HEK293 (cell line): ENCODE data around the gene CFAP45.

Source experiments
- CTCF ChIA-PET: fragments of 350-600 bp; formaldehyde crosslinking; extraction: SDS; loops from one replicate; lab custom pipeline; 2021; ENCODE audit warnings: antibody characterized with exemption; lab: Yijun Ruan, JAX
- POLR2A ChIA-PET: fragments of 300-600 bp; formaldehyde crosslinking; extraction: SDS; loops from one replicate; lab custom pipeline; 2020; ENCODE audit warnings: antibody characterized with exemption, inconsistent platforms; lab: Yijun Ruan, JAX
- H3K27ac ChIP-seq: fragments of 200-500 bp; sonication (Bioruptor generic); 2 replicates; pipeline ENCODE4 v1.5.1; 2014; ENCODE audit warnings: low read depth, low read length, control low read depth, inconsistent platforms; ENCODE audit errors: extremely low read depth
- H3K36me3 ChIP-seq, 2 experiments: fragments of 200-500 bp in 1 of 2; sonication (Bioruptor generic) in 1 of 2; 1 replicate in 1 of 2; 2 replicates in 1 of 2; pipeline ENCODE4 v1.5.1; 2014 to 2017; ENCODE audit warnings: inconsistent platforms in 2 of 2, low read length in 2 of 2; ENCODE audit not compliant: control insufficient read depth in 2 of 2, insufficient read depth in 1 of 2
- H3K4me1 ChIP-seq: fragments of 200-500 bp; sonication (Bioruptor generic); 2 replicates; pipeline ENCODE4 v1.5.1; 2014; ENCODE audit warnings: mild to moderate bottlenecking, low read length, inconsistent platforms; ENCODE audit not compliant: control insufficient read depth, insufficient read depth
- H3K4me3 ChIP-seq: 2 replicates; pipeline ENCODE4 v1.5.1; 2011; ENCODE audit warnings: low read depth, mild to moderate bottlenecking, control low read depth, low read length, moderate library complexity
- H3K9me3 ChIP-seq: fragments of 200-500 bp; sonication (Bioruptor generic); 2 replicates; pipeline ENCODE4 v1.5.1; 2014; ENCODE audit warnings: low read depth, low read length, inconsistent platforms; ENCODE audit not compliant: control insufficient read depth, insufficient read depth
- FEZF1 ChIP-seq: fragments of 450-650 bp; formaldehyde crosslinking; IDR thresholded peaks from 2 replicates; pipeline ENCODE4 v1.5.1; 2016; ENCODE audit warnings: missing biosample characterization, missing genetic modification characterization
- HIC1 ChIP-seq: fragments of 450-650 bp; formaldehyde crosslinking; IDR thresholded peaks from 2 replicates; pipeline ENCODE4 v1.5.1; 2016; ENCODE audit warnings: missing biosample characterization, missing genetic modification characterization
- KLF1 ChIP-seq: fragments of 450-650 bp; formaldehyde crosslinking; IDR thresholded peaks from 2 replicates; pipeline ENCODE4 v1.5.1; 2016; ENCODE audit warnings: missing biosample characterization, missing genetic modification characterization
- SALL2 ChIP-seq: fragments of 450-650 bp; formaldehyde crosslinking; IDR thresholded peaks from 2 replicates; pipeline ENCODE4 v1.5.0; 2017; ENCODE audit warnings: missing biosample characterization, mild to moderate bottlenecking, missing genetic modification characterization, borderline replicate concordance
- TRIM28 ChIP-seq: IDR thresholded peaks from 2 replicates; pipeline ENCODE4 v1.6.1; 2011; ENCODE audit warnings: low read length, control low read depth, borderline replicate concordance
- WT1 ChIP-seq: fragments of 450-650 bp; formaldehyde crosslinking; IDR thresholded peaks from 2 replicates; pipeline ENCODE4 v1.5.1; 2016; ENCODE audit warnings: missing biosample characterization, missing genetic modification characterization
- ZNF157 ChIP-seq: fragments of 450-650 bp; formaldehyde crosslinking; IDR thresholded peaks from 2 replicates; pipeline ENCODE4 v1.5.1; 2016; ENCODE audit warnings: missing biosample characterization, missing genetic modification characterization
- ZNF19 ChIP-seq: fragments of 450-650 bp; formaldehyde crosslinking; IDR thresholded peaks from 2 replicates; pipeline ENCODE4; 2016; ENCODE audit warnings: missing biosample characterization, missing genetic modification characterization, low read depth
- ZNF341 ChIP-seq: fragments of 450-650 bp; formaldehyde crosslinking; IDR thresholded peaks from 2 replicates; pipeline ENCODE4; 2016; ENCODE audit warnings: low read depth, missing biosample characterization, missing genetic modification characterization
- ZNF394 ChIP-seq: fragments of 450-650 bp; formaldehyde crosslinking; IDR thresholded peaks from 2 replicates; pipeline ENCODE4 v1.5.1; 2016; ENCODE audit warnings: missing biosample characterization, missing genetic modification characterization, mild to moderate bottlenecking, moderate library complexity, borderline replicate concordance
- ZNF473 ChIP-seq: fragments of 450-650 bp; formaldehyde crosslinking; IDR thresholded peaks from 2 replicates; pipeline ENCODE4 v1.5.1; 2017; ENCODE audit warnings: missing biosample characterization, missing genetic modification characterization
- ZNF514 ChIP-seq: fragments of 450-650 bp; formaldehyde crosslinking; IDR thresholded peaks from 2 replicates; pipeline ENCODE4 v1.5.1; 2016; ENCODE audit warnings: missing biosample characterization, missing genetic modification characterization
- ZNF561 ChIP-seq: fragments of 450-650 bp; IDR thresholded peaks from 2 replicates; pipeline ENCODE4 v1.5.1; 2018; ENCODE audit warnings: missing biosample characterization, missing genetic modification characterization, borderline replicate concordance
- ZNF596 ChIP-seq: fragments of 450-650 bp; IDR thresholded peaks from 2 replicates; pipeline ENCODE4 v1.5.0; 2018; ENCODE audit warnings: missing biosample characterization, mild to moderate bottlenecking, missing genetic modification characterization, moderate library complexity
- ZNF654 ChIP-seq: fragments of 450-650 bp; formaldehyde crosslinking; IDR thresholded peaks from 2 replicates; pipeline ENCODE4 v1.5.1; 2016; ENCODE audit warnings: low read depth, missing biosample characterization, missing genetic modification characterization
- ZNF660 ChIP-seq: fragments of 450-650 bp; IDR thresholded peaks from 2 replicates; pipeline ENCODE4 v1.5.1; 2018; ENCODE audit warnings: missing biosample characterization, mild to moderate bottlenecking, missing genetic modification characterization
- ZNF704 ChIP-seq: fragments of 450-650 bp; formaldehyde crosslinking; IDR thresholded peaks from 2 replicates; pipeline ENCODE4 v1.5.1; 2016; ENCODE audit warnings: missing biosample characterization, missing genetic modification characterization
- ZSCAN18 ChIP-seq: fragments of 450-650 bp; formaldehyde crosslinking; IDR thresholded peaks from 2 replicates; pipeline ENCODE4 v1.5.1; 2016; ENCODE audit warnings: missing biosample characterization, missing genetic modification characterization

Gene CFAP45

GRCh38 chr1:159826441-159827101 lies 73.4 kb downstream of the CFAP45 start, which contains the start of gene SLAMF8:
TSS of gene SLAMF8 (plus strand) at chr1:159826873. CDS start at chr1:159826899, 26 bp downstream.
- Histone ChIP-seq H3K9me3 (no peaks in the 10 kb centered on the region), H3K36me3 (no peaks in the 10 kb centered on the region), H3K27ac (no peak within 1 kb of the TSS), H3K4me3 (no peak within 1 kb of the TSS), H3K4me1 (no peaks in the 10 kb centered on the region)
- ChIA-PET CTCF (interaction anchor here (1.0 kb wide), 1 partner anchor 27 kb away, joined by 4 read pairs; no protein-coding TSS in a partner anchor), POLR2A (no interaction called here)
- TF ChIP-seq ZNF514 (tag by site-specific recombination) (no peak), ZNF660 (no peak), SALL2 (tag by site-specific recombination) (no peak)

GRCh38 chr1:159825564-159825963 lies 74.4 kb downstream of the CFAP45 start:
- no peaks in the 10 kb centered on the region for H3K36me3 ChIP-seq
- no peak for TF ChIP-seq ZNF596 (tag by site-specific recombination)
- TF ChIP-seq ZNF561 (tag by site-specific recombination) = no peak
- no peak for TF ChIP-seq ZNF704 (tag by site-specific recombination)
- no peak for TF ChIP-seq ZNF473 (tag by site-specific recombination)
- TF ChIP-seq KLF1 (tag by site-specific recombination) = no peak
- TF ChIP-seq HIC1 = no peak
- no peak for TF ChIP-seq FEZF1 (tag by site-specific recombination)
- no peak for TF ChIP-seq ZNF19
- TF ChIP-seq TRIM28 = no peak
- TF ChIP-seq ZNF654 (tag by site-specific recombination) = no peak
- TF ChIP-seq ZSCAN18 = no peak
- TF ChIP-seq ZNF394 = no peak
- H3K9me3 ChIP-seq = no peaks in the 10 kb centered on the region
- CTCF ChIA-PET = no interaction called here
- no peaks in the 10 kb centered on the region for H3K4me1 ChIP-seq
- no peak overlapping the region for H3K27ac ChIP-seq
- H3K4me3 ChIP-seq = no peak overlapping the region
- POLR2A ChIA-PET = no interaction called here

- TF ChIP-seq WT1 (tag by site-specific recombination) (0 out of 2 replicates have a peak, but pooled peaks have one; percentile 49), ZNF341 (peak; percentile 13; the same call in 1 of the 2 replicates), ZNF157 (tag by site-specific recombination) (no peak)
- Histone ChIP-seq H3K9me3 (no peaks in the 10 kb centered on the region), H3K4me1 (no peaks in the 10 kb centered on the region), H3K36me3 (no peaks in the 10 kb centered on the region), H3K4me3 (no peak overlapping the region), H3K27ac (no peak overlapping the region)
- ChIA-PET POLR2A (no interaction called here), CTCF (interaction anchor here (1.2 to 2.5 kb wide), 2 partner anchors 25 to 68 kb away, joined by 3 to 15 read pairs; no protein-coding TSS in a partner anchor)
Observed at GRCh38 chr1:159823406-159823805, 76.6 kb downstream of the CFAP45 start.
